ENCODE measurements around the gene TASOR.

- TF ChIP-seq TAF1 (IDR thresholded peaks at IDR 0.05; ENCODE audit: low read depth) (no peak), RAD21 (conservative IDR thresholded peaks at IDR 0.05) (no peak), CTCF (IDR thresholded peaks at IDR 0.05; ENCODE audit: poor library complexity, severe bottlenecking) (no peak), POLR2AphosphoS5 (IDR thresholded peaks at IDR 0.05) (no peak), EZH2 (IDR thresholded peaks at IDR 0.05; ENCODE audit: borderline replicate concordance, insufficient read depth, low read length, poor library complexity, severe bottlenecking) (no peak)
- TF ChIP-seq, protein P1, sequence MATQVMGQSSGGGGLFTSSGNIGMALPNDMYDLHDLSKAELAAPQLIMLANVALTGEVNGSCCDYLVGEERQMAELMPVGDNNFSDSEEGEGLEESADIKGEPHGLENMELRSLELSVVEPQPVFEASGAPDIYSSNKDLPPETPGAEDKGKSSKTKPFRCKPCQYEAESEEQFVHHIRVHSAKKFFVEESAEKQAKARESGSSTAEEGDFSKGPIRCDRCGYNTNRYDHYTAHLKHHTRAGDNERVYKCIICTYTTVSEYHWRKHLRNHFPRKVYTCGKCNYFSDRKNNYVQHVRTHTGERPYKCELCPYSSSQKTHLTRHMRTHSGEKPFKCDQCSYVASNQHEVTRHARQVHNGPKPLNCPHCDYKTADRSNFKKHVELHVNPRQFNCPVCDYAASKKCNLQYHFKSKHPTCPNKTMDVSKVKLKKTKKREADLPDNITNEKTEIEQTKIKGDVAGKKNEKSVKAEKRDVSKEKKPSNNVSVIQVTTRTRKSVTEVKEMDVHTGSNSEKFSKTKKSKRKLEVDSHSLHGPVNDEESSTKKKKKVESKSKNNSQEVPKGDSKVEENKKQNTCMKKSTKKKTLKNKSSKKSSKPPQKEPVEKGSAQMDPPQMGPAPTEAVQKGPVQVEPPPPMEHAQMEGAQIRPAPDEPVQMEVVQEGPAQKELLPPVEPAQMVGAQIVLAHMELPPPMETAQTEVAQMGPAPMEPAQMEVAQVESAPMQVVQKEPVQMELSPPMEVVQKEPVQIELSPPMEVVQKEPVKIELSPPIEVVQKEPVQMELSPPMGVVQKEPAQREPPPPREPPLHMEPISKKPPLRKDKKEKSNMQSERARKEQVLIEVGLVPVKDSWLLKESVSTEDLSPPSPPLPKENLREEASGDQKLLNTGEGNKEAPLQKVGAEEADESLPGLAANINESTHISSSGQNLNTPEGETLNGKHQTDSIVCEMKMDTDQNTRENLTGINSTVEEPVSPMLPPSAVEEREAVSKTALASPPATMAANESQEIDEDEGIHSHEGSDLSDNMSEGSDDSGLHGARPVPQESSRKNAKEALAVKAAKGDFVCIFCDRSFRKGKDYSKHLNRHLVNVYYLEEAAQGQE (IDR thresholded peaks at IDR 0.05; ENCODE audit: borderline replicate concordance): no peak
These were observed 12.0 kb upstream of the TASOR start for GRCh38 chr3:56694867-56695683.
